CD4-positive, alpha-beta T cell treated with Interleukin-4 for 4 hours (primary cell): ENCODE results near the gene DUSP28.

ENCODE experiments used
- DNase-seq: peaks from one replicate; pipeline ENCODE4 v3.0.0-alpha.2; 2020

The DUSP28 gene

DNA sequence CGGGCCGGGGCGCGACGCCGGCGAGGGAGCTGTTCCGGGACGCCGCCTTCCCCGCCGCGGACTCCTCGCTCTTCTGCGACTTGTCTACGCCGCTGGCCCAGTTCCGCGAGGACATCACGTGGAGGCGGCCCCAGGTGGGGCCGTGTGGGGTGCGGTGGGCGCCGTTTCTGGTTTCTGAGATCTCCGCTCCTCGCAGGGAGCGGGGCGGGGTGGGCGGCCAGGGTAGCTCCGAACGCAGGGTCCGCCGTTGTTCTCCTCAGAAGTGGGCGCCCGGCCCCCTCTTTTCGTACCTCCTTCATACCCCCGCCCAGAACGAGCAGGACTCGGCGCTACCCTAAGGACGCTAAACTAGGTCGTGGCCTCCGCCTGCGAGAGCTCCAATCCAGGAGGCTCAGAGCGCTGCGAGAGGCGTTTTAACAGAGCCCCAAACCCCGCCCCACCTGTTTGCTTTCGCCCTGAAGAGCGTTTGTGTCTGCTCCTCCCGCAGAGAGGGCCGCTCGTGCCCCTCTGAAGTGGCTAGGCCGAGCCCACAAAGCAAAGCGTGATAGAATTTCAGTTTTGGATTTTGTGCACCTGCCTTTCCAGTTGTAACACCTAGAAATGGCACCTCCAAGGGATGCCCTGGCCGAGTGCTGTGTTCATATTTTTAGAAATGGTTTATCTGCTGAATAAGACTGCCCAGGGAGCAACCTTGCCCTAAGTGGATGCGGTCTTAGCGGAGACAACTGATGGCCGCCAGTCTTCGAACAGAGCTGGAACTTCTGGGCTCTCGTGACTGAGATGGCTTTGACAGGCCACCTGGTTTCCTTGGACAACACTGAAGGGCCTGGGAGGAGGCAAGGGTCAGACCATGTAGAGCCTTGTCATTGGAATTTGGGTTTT, 27.0 kb downstream of the DUSP28 start:
- DNase-seq = peak; percentile 44

DNA sequence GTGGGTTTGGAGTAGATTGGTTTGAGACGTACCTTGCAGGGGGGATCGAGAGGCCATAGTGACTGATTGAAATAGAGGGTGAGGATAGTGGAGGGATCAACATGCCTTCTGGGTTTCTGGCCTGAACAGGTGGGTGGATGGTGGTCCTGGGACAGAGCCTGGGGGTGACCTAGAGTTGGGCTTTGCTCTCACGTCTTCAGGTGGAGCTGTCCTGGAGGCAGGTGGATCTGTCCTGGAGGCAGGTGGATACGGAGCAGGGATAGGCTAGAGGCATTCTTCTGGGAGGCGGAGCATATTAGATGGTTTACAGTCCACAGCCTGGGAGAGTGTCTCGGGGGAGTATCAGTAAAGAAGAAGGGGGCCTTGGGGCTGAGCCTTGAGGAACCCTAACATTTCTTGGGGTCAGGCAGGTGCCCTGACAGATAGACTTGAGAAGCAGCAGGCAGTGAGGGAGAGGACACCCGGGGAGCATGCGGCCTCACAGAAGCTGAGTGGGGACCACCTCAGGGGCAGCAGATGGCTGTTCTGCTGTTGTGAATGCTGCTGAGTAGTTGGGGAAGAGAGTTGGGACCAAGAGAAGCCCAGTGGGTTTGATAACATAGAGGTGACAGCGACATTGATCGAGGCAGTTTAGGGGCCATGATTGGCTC, 28.0 kb downstream of the DUSP28 start:
- DNase-seq = no peak

DNA sequence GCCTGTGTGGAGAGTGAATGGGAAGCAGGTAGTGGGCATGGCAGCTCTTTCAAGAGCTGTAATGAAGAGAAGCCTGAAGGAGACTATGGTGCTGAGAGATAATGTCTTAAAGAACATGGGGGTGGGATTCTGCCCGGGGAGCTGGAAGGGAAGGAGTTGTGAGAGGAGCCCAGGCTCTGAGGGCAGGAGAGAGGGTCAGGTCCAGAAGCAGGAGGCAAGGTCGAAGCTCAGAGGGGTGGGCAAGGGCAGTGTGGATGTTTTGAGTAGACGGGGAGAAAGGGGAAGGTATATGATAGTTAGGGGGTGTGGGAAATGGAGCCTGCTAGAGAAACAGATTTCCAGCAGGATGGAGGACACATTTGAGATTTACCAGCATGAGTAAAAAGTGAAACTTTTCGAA, 28.5 kb downstream of the DUSP28 start:
- DNase-seq = no peak

DNA sequence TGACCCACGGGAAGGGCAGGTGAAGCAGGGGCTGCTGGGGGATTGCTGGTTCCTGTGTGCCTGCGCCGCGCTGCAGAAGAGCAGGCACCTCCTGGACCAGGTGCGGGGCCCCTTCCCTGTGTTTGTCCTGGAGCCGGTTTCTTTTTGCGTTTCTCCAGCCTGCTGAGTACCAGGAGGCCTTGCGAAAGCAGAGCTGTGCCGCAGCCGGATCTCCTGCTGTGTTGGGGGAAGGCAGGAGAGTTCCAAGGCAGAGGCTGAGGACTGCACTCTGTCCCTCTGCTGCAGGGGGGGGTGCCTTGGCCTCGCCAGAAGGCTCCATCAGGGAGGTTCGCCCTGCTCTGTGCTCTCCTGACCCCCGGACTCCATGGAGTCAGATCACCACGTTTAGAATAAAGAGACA, 29.2 kb downstream of the DUSP28 start:
- no peak for DNase-seq

DNA sequence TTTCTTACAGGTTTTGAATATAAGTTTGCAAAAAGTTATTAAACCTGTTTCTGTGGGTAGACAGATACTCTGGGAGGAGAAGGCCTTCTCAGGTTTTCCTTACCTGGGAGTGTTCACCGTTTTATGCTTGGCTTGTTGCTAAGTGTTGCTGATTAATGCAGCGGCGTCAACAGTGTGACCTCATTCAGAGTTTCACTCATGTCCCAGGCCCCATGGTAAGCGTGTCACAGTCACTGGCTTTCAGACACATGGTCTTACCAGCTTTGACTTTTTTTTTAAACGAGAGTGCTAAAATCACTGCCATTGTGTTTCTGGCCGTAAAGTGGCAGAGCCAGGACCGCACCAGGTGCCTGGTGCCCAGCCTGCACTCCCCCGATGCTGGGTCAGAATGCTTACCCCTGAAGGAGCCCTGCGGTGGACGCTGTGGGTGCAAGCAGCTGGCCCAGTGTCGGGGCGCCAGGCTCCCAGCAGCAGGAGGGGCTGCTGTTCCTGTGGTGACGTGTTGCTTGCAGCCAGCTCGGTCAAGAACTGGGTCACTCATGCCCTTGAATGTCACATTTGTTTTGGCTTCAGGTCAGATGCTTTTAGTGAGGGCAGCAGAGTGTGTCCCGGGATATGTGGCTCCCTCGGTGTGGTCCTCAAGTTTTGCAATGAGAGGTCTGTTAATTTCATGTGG, 29.8 kb downstream of the DUSP28 start:
- DNase-seq = no peak

DNA sequence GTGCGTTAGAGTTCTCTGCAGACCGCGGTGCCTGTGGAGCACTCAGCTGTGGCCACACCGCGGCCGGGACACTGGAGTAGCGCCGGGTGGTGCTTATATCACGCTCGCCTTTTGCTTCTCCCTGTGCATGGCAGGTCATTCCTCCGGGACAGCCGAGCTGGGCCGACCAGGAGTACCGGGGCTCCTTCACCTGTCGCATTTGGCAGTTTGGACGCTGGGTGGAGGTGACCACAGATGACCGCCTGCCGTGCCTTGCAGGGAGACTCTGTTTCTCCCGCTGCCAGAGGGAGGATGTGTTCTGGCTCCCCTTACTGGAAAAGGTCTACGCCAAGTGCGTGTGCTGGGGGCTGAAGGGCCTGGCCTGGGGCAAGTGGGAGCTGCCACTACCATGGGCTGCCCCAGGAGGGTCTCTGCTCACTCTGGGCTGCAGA, 30.5 kb downstream of the DUSP28 start:
- no peak for DNase-seq

DNA sequence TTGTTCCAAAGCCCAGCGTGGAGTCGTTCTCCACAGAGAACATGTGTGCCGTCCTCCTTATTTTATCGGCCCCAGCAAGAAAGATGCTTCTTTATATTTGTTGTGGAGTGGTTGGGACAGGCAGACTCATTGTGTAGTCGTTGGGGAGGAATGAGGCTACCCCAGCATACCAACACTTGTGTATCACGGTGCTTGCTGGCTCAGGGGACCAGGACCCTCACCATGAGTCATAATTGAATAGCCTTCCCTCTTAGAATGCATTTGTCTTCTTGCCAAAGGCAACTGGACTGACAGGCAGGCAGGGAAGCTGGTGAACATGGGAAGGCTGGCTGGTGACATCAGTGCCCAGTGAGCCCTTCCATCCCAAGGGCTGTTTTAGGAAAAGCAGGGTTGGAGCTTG, 31.1 kb downstream of the DUSP28 start:
- DNase-seq = no peak

DNA sequence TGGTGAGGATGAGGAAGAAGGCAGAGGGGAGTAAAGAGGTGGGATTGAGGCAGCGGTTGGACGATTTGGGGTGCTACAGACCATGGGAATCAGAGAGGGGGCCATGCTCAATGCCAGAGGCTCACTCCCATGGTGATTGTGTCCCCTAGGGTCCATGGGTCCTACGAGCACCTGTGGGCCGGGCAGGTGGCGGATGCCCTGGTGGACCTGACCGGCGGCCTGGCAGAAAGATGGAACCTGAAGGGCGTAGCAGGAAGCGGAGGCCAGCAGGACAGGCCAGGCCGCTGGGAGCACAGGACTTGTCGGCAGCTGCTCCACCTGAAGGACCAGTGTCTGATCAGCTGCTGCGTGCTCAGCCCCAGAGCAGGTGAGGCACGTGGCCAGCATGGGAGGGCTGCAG, 31.6 kb downstream of the DUSP28 start:
- no peak for DNase-seq

DNA sequence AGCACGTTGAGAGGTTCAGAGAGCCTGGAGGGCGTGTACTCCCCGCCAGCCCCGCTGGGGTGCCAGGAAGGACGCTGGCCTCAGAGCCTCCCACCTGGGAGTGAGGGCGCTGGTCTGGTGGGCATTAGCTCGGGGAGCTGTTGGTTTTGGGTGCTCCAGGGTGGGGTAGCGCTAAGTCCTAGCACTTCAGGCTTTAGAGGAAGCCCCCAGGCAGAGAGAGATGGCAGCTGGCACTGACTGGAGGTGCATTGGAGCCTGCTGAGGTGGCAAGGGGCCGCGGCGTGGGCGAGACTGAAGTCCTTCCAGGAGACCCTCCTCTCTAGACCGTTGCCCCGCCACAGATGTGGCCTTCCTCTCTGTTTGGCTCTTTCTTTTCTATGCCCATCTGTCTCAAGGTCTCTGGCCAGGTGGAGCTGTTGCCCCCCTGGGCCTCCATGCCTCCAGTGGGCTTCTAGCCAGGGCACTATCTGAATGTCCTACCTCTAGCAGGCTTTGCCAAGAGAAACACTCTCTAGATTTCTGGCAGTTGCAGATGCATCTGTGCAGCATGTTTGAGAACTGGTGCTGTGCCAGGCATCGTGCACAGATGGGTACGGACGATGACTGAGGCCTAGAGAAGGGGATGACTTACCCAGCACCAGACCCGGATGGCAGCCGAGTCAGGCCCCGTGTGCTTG, 33.0 kb downstream of the DUSP28 start:
- no peak for DNase-seq

DNA sequence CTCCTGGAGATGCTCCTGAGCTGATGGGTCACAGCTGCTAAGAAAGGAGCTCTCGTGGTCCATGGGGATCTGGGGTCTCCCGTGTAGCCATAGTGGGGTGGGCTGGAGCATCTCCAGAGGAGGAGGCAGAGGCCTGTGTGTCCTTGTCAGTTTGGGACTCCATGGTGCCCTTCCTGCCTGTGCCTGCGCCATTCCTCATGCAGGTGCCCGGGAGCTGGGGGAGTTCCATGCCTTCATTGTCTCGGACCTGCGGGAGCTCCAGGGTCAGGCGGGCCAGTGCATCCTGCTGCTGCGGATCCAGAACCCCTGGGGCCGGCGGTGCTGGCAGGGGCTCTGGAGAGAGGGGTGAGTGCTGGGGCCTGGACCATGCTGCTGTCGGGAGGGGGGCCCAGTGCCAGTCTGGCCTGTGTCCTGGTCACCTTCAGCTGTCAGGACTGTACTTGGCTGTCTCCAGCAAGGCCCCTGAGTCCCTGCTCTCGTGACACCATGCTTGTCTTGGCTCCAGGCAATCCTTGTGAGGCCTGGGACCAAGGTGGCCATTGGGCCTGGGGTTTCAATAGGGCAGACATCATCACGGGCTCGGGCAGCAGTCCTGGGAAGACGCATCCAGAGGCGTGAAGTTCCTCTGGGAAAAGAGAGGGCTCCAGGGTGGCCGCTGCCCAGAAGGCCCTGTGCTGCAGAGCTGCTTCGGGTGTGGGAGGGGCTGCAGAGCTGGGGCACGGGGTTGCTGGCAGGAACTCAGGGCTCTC, 33.7 kb downstream of the DUSP28 start:
- DNase-seq = no peak

DNA sequence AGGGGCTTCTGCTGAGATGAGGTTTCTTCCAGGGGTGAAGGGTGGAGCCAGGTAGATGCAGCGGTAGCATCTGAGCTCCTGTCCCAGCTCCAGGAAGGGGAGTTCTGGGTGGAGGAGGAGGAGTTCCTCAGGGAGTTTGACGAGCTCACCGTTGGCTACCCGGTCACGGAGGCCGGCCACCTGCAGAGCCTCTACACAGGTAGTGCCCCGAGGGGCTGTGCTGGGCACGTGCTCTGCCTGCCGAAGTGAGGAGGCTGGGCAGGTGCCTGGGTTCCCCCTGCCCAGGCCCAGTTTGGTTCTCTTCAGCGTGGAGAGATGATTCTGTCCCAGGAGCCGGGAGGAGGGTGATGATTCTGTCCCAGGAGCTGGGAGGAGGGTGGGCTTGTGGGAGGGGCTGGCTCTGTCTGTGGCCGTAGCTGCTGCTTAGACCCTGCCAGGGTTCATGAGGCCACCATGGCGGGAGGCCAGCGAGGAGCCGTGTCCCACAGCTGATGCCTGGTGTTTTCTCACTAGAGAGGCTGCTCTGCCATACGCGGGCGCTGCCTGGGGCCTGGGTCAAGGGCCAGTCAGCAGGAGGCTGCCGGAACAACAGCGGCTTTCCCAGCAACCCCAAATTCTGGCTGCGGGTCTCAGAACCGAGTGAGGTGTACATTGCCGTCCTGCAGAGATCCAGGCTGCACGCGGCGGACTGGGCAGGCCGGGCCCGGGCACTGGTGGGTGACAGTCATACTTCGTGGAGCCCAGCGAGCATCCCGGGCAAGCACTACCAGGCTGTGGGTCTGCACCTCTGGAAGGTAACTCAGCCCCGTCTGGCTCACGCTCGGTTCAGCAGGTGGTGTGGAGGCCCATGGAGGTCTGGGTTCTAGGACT, 34.6 kb downstream of the DUSP28 start:
- no peak for DNase-seq

DNA sequence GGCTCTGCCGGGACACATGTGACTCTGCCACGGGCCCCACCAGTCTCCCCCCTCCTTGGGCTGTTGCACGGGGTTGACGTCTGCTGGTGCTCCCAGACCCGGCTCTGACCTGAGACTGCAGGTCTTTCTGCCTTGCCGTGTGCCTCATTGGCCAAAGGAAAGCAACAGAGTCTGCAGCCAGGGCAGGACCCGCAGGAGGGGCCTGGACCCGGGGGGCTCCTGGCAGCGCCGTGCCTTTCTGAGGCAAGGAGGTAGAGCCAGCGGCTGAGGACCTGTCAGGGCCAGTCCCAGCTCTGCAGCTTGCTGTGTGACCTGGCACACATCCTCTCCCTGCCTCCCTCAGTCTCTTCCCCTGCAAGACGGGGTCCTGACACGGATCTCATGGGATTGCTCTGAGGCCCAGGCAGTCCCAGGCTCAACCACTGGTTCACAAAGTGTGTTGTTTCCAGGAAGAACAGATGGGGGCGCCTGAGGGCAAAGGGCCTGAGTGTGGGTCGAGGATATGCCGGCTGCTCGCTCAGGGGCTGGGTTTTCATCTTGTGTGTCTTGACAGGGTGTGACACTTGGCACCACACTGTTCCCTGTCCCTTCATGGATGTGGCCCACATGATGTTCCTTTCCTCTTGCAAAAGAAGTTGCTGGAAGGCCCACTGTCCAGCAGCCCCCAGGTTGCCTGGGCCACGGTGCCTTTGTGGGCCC, 35.4 kb downstream of the DUSP28 start:
- peak; percentile 20 for DNase-seq

DNA sequence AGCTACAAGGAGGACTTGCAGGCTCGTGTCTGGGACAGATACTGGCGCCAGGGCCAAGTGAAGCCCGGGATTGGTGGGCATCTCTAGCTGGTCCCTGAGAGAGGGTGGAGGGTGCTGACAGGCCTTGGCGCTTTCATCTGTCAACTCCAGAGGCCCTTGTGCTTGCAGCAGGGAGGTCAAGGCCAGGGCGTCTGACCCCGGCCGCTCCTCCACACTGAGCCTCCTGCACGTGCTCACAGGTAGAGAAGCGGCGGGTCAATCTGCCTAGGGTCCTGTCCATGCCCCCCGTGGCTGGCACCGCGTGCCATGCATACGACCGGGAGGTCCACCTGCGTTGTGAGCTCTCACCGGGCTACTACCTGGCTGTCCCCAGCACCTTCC, 35.9 kb downstream of the DUSP28 start:
- no peak for DNase-seq

DNA sequence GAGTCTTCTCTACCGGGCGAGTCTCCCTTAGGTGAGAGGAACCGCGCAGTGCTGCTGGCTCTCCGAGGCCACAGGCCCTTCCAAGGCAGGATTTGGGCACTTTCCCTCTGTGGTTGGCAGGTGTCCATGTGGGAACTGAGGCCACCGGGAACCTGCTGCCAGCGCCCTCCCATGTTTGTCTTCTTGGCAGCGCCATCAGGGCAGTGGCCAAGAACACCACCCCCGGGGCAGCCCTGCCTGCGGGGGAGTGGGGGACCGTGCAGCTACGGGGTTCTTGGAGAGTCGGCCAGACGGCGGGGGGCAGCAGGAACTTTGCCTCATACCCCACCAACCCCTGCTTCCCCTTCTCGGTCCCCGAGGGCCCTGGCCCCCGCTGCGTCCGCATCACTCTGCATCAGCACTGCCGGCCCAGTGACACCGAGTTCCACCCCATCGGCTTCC, 36.4 kb downstream of the DUSP28 start:
- DNase-seq = no peak

DNA sequence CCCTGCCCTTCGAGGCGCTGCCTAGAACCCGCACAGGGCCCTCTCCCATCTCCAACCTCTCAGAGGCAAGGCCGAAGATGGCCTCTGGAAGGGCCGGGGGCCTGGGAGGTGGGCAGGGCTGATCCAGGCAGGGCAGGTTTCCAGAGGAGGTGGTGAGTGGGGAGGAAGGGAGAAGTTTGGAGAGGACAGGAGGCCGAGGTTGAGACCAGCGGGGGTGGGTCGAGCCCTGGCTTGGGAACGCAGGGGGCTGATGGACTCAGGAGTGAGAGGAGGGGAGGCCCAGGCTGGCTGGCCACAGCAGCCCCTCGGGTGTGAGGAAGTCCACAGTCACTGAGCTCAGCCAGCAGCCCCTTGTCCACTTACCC, 36.9 kb downstream of the DUSP28 start:
- DNase-seq = no peak

DNA sequence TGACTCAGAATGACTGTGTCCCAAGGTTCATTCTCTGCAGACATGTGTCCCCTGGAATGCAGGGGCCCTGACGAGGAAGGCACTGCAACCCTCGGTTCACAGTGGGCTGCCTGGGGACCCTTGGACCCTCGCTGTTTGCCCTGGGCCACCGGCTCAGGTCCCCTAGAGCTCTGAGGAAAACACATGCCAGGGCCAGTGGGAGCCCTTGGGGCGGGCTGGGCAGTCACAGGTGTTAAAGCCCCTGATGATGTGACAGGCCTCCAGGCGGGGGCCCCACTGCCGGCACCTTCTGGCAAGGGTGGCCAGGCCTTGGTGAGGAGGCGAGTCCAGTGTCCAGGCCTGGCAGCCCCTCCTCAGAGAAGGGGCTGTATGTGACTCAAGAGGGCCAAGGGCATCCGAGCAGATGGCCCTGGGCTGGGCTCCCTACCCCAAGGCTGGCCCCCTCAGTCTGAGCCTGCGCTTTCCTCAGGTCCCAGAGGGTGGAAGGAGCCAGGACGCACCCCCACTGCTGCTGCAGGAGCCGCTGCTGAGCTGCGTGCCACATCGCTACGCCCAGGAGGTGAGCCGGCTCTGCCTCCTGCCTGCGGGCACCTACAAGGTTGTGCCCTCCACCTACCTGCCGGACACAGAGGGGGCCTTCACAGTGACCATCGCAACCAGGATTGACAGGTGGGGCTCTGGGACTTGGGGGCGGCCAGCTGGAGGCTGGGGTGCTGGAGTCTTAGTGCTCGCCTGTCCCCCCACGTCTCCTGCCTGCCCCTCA, 37.4 kb downstream of the DUSP28 start:
- DNase-seq = no peak

DNA sequence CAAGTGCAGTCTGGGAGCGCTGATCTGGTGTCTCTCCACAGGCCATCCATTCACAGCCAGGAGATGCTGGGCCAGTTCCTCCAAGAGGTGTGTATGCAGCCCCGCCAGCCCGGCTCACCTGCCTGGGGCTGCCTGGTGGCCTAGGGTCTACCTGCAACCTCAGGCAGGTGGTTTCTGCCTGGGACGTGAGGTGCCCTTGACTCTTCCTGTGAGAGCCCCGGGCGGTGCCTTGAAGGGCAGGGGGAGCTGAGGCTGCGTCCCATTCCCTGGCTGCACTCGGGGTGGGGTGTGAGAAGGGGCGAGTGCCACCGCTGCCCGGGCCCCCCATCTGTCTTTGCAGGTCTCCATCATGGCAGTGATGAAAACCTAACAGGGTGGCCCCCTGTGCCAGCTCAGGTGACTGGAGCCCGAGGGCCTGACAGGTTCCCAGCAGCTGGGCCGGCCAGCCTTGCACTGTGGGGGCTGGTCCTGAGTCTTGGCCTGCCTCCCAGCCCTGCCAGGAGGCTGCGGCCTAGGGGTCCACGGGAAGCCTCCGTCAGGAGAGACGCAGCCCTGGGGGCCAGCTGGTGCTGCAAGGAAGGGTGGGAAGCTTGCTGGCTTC, 38.3 kb downstream of the DUSP28 start:
- no peak for DNase-seq

DNA sequence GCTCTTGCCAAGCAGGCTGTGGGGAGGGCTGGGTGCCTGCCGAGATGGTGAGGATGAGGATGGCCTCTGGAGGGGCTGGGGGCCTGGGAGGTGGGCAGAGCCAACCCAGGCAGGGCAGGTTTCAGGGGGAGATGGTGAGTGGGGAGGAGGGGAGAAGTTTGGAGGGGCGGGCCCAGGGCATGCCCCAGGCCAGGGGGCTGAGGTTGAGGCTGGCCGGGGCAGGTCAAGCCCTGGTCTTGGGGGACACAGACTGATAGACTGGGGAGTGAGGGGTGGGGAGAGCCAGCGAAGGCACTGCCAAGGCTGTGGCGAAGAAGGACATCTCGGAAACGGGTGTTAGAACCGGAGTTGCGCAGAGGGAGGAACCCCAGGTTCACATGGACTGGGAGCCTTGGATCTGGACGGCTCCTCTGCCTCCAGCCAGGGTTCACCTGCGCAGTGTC, 39.0 kb downstream of the DUSP28 start:
- DNase-seq = no peak

DNA sequence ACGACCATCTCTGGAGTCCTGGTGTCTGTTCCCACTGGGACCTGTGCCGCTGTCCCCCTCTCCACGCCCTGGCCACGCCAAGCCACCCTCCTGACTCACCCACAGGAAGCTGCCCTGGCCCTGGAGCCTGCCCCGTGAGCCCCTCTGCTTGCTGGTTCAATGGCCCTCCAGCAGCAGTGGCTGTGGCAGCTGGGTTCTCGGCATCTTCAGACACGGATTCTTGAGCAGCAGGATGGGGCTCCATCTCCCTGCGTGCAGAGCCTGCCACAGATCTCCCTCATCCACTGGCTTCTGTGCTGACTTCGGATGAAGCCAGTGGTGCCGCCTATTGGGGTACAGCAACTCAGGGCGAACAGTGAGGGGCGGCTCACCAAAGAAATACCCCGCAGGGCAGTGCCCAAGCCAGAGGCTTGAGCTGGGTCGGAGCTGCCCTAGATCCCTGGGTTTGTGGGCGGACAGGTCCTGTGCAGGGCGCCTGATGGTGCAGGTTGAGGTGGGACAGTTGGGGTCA, 40.3 kb downstream of the DUSP28 start:
- no peak for DNase-seq
